ENCODE data around the gene BACH2. TPM values are rescaled to one million over a fixed set of nuclear protein-coding genes. Genes with fewer than 3 reads are reported as not detected.

The BACH2 gene
- total RNA-seq, 2 donors from 2014 or later: 5.2 to 5.7 TPM

GRCh38 chr6:90151576-90152422 lies 144.8 kb downstream of the BACH2 start:
- no peak for TF ChIP-seq POLR2A (IDR thresholded peaks at IDR 0.05)
- TF ChIP-seq, protein P1, sequence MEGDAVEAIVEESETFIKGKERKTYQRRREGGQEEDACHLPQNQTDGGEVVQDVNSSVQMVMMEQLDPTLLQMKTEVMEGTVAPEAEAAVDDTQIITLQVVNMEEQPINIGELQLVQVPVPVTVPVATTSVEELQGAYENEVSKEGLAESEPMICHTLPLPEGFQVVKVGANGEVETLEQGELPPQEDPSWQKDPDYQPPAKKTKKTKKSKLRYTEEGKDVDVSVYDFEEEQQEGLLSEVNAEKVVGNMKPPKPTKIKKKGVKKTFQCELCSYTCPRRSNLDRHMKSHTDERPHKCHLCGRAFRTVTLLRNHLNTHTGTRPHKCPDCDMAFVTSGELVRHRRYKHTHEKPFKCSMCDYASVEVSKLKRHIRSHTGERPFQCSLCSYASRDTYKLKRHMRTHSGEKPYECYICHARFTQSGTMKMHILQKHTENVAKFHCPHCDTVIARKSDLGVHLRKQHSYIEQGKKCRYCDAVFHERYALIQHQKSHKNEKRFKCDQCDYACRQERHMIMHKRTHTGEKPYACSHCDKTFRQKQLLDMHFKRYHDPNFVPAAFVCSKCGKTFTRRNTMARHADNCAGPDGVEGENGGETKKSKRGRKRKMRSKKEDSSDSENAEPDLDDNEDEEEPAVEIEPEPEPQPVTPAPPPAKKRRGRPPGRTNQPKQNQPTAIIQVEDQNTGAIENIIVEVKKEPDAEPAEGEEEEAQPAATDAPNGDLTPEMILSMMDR (IDR thresholded peaks at IDR 0.05): no peak
- no peak for TF ChIP-seq POLR2AphosphoS5 (IDR thresholded peaks at IDR 0.05)
- no peak overlapping the region for H3K4me3 ChIP-seq
- no peaks in the 10 kb centered on the region for H3K27me3 ChIP-seq (replicated peaks; ENCODE audit: insufficient read depth)
- DNase-seq (ENCODE audit: low spot score): no peak
- no peak overlapping the region for H3K27ac ChIP-seq
- no peaks in the 10 kb centered on the region for H3K4me1 ChIP-seq (replicated peaks)
- no peaks in the 10 kb centered on the region for H3K9me3 ChIP-seq
- H3K36me3 ChIP-seq: no peaks in the 10 kb centered on the region
- intact Hi-C loops (cut with DNase I): no loop called here
- 41% methylated on average over 4 of the region's 4 CpGs for WGBS

DNA sequence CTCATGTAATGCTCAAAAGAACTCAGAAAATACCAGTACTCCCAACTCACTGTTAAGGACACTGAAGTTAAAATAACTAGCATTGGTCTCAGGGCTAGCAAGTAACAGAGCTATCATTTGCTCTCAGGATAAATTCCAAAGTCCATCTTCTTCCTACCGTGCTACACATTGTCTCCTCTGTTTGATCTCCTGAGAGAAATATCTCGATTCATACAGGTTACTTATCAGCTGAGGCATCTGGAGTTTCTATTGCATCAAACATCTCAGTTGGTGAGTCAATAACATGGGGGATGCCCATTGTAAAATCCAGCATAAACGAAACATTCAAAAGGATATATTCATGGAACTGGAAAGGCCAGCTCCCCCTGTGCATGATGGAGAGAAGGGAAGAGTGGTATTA lies 147.4 kb downstream of the BACH2 start:
- TF ChIP-seq, protein P1 (IDR thresholded peaks at IDR 0.05): no peak
- TF ChIP-seq POLR2AphosphoS5 (IDR thresholded peaks at IDR 0.05) (no peak), POLR2A (IDR thresholded peaks at IDR 0.05) (no peak)
- no peaks in the 10 kb centered on the region for H3K36me3 ChIP-seq
- intact Hi-C loops (cut with DNase I): no loop called here
- no peaks in the 10 kb centered on the region for H3K27me3 ChIP-seq (replicated peaks; ENCODE audit: insufficient read depth)
- H3K4me1 ChIP-seq (replicated peaks): no peaks in the 10 kb centered on the region
- no peak overlapping the region for H3K4me3 ChIP-seq
- no peak for DNase-seq (ENCODE audit: low spot score)
- 62% methylated on average over 3 of the region's 3 CpGs for WGBS
- H3K9me3 ChIP-seq: no peaks in the 10 kb centered on the region
- no peak overlapping the region for H3K27ac ChIP-seq

DNA sequence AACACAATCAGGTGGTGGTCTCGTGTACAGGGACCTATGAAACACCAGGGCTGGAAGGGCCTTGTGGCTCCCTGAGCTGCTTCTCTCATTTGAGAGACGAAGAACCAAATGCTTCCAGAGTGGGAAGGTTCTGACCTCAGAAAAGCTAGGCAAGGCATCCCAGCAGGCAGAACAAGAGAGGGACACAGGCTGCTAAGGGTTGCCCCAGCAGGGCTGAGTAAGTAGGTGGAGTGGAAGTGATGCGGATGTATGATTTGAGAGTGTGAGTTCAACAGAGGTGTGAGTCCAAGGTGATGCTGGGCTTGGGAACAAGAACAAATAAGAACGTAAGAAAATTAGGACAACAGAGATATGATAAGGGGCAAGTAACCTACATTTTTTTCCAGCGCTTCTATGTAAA lies 147.8 kb downstream of the BACH2 start:
- Histone ChIP-seq H3K36me3 (no peaks in the 10 kb centered on the region), H3K4me1 (replicated peaks) (no peaks in the 10 kb centered on the region), H3K27ac (no peak overlapping the region), H3K27me3 (replicated peaks; ENCODE audit: insufficient read depth) (no peaks in the 10 kb centered on the region), H3K9me3 (no peaks in the 10 kb centered on the region), H3K4me3 (no peak overlapping the region)
- TF ChIP-seq POLR2A (IDR thresholded peaks at IDR 0.05) (no peak), POLR2AphosphoS5 (IDR thresholded peaks at IDR 0.05) (no peak)
- TF ChIP-seq, protein P1 (IDR thresholded peaks at IDR 0.05): no peak
- intact Hi-C loops (cut with DNase I): no loop called here
- no peak for DNase-seq (ENCODE audit: low spot score)
- 89% methylated on average over 5 of the region's 5 CpGs for whole genome bisulfite sequencing

DNA sequence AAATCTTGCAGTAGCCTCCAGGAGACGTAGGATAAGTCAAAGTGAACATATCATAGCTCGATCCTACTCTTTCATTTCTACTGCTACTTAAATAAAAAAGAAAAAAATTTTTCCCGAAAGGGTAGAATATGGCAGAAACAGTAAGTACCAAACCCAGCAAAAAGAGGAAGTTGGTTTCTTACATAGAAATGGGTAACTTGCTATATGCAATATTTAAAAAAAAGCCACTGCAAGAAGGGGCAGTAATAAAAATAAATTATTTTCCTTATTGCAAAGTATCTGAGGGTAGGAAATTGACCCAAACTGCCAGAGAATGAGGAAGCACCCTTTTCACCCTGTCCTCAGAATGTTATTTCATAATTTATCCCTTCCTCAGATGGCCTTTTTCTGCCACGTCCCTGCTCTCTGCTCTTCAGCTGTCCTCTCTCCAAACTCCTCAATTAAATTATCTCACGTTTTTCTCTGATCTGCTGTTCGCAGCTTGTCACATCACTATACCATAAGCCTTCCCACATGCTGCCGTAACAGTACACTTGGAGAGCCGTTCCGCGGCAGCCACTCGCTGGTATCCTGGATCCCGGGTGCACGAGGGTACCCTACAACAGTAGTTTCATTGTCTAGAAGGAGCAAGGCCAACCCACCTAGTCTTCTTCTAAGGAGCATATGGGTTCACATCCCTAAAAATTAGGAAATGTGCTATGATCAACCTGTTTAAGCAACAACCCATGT lies 149.6 kb downstream of the BACH2 start:
- Histone ChIP-seq H3K9me3 (no peaks in the 10 kb centered on the region), H3K4me1 (replicated peaks) (no peaks in the 10 kb centered on the region), H3K27ac (no peak overlapping the region), H3K36me3 (no peaks in the 10 kb centered on the region), H3K4me3 (no peak overlapping the region), H3K27me3 (replicated peaks; ENCODE audit: insufficient read depth) (no peaks in the 10 kb centered on the region)
- intact Hi-C loops (cut with DNase I): no loop called here
- no peak for DNase-seq (ENCODE audit: low spot score)
- 91% methylated on average over 13 of the region's 13 CpGs for WGBS
- TF ChIP-seq, protein P1 (IDR thresholded peaks at IDR 0.05): no peak
- TF ChIP-seq POLR2AphosphoS5 (IDR thresholded peaks at IDR 0.05): no peak
- no peak for TF ChIP-seq POLR2A (IDR thresholded peaks at IDR 0.05)
